SK-N-MC (cell line): ENCODE measurements around the gene RAP1GAP2.

Source experiments
- EZH2 ChIP-seq: fragments of 200-600 bp; sonication (generic); IDR thresholded peaks from one replicate; pipeline ENCODE4 v1.6.1; 2017; ENCODE audit warnings: antibody characterized with exemption
- FOXP2 ChIP-seq: optimal IDR thresholded peaks from 2 replicates; pipeline ENCODE3; 2011; ENCODE audit warnings: mild to moderate bottlenecking, moderate library complexity; ENCODE audit not compliant: insufficient read depth; ENCODE audit errors: extremely low read length, control extremely low read depth
- POLR2AphosphoS5 ChIP-seq: IDR thresholded peaks from 2 replicates; pipeline ENCODE4 v1.6.1; 2012; ENCODE audit warnings: mild to moderate bottlenecking, low read depth, low read length, borderline replicate concordance

DNA sequence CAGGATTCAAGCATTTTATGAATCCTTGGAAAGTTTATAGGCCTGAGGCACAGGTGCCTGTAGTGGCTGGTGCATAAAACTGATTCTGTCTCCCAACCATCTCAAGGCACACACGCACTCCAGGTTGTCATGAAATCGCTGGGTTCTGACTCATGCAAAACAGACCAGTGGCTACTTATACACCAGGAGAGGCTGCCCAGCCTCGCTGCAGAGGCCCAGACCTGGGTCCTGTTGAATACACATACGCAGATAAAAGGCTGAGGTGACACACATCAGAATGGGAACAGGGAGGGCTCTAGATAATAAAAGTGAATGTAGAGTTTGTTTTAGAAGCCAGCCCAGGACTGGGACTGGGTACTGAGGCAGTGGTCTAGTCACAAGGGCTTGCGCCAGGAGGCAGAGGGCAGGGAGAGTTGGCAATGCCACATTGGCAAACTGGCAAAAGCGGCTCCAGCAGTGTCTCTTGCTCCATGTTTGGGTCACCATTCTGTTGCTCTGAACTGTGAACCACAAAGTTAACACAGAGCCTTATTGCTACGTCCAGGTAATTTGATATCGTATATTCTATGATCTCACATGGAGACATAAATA lies 253.6 kb downstream of the RAP1GAP2 start:
- TF ChIP-seq POLR2AphosphoS5 (no peak), EZH2 (no peak), FOXP2 (no peak)
